HG02588 (cell line): Measurements from ENCODE around the gene PTPN18.
"Not testable (repeated sequence)": the region's sequence is repeated elsewhere in the genome, so short reads cannot be mapped to it uniquely, and the experiment has no call there.

ENCODE experiments used
- ATAC-seq: cut with Tn5 transposase; IDR thresholded peaks from one replicate; pipeline ENCODE4 v1.9.1; 2021; ENCODE audit warnings: mild to moderate bottlenecking, moderate library complexity; ENCODE audit not compliant: unreplicated experiment

The PTPN18 gene, protein sequence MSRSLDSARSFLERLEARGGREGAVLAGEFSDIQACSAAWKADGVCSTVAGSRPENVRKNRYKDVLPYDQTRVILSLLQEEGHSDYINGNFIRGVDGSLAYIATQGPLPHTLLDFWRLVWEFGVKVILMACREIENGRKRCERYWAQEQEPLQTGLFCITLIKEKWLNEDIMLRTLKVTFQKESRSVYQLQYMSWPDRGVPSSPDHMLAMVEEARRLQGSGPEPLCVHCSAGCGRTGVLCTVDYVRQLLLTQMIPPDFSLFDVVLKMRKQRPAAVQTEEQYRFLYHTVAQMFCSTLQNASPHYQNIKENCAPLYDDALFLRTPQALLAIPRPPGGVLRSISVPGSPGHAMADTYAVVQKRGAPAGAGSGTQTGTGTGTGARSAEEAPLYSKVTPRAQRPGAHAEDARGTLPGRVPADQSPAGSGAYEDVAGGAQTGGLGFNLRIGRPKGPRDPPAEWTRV

DNA sequence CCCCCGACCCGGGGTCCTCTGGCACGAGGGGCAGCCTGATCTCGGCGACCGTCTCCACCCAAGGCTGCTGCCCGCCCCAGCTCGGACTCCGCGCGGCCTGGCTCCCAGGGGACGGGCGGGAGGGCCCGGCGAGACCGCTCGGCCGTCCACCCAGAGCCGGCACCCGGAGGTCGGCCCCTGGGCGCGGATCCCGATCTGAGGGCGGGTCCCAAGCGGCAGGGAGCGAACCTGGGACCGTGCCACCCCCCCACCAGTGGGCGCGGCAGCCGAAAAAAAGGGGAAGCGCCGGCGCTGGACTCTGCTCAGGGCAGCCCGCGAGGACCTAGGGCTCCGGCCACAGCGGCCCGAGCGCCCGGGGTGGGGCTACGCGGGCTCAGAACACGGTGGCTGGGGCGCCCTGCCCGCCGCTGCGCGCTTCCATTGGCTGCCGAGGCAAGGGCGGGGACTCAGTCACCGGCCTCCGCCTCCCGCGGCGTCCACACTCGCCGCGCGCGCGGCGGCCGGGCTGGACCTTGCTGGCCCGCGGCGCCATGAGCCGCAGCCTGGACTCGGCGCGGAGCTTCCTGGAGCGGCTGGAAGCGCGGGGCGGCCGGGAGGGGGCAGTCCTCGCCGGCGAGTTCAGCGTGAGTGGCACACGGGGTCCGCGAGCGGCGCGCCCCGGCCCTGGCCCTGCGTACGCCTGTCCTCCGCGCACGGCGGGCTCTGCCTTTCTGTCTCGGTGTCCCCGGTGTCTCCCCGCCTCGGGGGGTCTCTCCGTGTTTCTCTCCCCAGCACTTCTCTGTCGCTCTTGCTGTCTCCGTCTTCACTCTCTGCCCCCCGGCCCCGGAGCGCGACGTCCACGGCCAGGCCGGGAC lies at the start of gene PTPN18:
PTPN18 (plus strand) TSS at position 479 of the 854 bp plus-strand sequence; CDS start at position 531, 52 bp downstream.
- peak; percentile 90 for ATAC-seq

- ATAC-seq: no peak
These were observed 48.0 kb upstream of the PTPN18 start for GRCh38 chr2:130307850-130308249.

GRCh38 chr2:130310881-130311280 lies 45.0 kb upstream of the PTPN18 start:
- peak; percentile 77 for ATAC-seq

DNA sequence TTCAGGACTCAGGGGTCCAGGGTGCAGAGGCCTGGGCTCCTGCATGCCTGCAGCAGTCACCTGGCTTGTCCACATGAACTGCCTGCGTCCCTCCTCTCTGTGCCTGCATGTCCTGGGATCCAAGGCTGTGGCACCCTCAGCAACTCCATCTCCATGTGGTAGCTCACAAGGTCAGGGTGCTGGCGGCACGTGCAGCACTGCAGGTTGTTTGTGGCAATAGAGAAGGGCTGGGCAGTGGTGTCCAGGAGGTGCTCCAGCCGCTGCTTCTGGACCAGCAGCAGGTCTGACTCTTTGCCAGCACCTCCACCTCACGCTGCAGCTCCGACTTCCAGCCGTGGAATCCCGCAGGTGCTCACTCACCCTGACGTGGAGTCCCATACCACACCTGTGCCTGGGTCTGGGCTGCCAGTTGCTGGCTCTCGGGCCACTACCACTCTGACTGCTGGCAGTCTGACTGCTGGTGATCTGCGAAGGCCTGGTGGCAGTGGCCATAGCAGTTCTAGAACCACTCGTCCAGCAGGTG lies 42.0 kb upstream of the PTPN18 start:
- no peak for ATAC-seq

DNA sequence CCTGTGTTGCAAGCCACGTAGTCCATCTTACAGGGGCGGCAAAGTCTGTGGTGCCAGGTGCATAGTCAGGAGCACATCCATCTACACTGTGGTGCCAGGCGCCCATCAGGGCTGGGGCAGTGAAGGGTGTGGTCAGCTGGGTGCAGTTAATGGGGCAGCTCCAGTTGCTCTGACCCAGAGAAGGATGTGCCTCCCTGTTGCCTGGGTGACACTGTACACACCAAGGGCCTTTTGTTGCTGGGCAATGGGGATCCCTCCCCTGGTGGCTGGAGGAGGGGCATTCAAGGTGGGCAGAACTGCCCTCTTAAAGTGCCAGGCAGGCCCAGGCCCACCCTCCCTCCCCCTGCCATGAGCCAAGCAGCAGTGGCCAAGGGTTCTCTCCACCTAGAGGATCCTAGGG lies 41.5 kb upstream of the PTPN18 start:
- ATAC-seq: no peak

GRCh38 chr2:130316596-130316995 lies 39.3 kb upstream of the PTPN18 start:
- no peak for ATAC-seq

DNA sequence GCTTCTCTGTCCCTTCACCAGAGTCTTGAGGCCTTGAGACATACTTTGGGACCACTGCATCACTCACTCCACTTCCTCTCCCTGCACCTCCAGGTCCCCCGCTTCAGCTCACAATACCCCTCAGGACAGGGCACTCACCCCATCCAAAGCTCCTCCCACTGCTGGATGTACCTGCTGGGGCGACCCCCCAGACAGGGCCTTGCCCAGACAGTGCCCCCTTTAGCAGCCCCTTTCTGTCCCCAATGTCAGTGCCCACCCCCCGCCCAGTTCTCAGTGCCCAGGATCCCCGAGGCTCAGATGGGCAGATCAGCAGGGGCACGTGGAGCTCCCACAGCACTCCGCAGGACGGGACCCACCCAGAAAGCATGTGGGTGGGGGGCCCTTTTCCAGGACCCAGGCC lies 37.0 kb upstream of the PTPN18 start:
- ATAC-seq: no peak

DNA sequence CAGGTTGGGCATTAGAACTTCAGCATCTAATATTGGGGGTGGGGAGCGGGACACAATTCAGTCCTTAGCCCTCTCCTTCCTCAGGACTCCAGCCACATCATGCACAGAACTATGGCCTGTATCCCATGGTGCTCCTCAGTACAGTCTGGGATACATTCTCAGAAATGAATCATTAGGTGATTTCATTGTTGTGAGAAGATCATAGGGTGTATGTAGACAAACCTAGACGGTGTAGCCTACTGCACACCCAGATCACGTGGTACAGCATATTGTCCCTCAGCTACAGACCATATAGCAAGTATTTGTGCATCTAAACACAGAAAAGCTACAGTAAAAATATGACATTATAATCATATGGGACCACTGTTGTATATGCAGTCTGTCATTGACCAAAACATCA lies 36.3 kb upstream of the PTPN18 start:
- no peak for ATAC-seq

DNA sequence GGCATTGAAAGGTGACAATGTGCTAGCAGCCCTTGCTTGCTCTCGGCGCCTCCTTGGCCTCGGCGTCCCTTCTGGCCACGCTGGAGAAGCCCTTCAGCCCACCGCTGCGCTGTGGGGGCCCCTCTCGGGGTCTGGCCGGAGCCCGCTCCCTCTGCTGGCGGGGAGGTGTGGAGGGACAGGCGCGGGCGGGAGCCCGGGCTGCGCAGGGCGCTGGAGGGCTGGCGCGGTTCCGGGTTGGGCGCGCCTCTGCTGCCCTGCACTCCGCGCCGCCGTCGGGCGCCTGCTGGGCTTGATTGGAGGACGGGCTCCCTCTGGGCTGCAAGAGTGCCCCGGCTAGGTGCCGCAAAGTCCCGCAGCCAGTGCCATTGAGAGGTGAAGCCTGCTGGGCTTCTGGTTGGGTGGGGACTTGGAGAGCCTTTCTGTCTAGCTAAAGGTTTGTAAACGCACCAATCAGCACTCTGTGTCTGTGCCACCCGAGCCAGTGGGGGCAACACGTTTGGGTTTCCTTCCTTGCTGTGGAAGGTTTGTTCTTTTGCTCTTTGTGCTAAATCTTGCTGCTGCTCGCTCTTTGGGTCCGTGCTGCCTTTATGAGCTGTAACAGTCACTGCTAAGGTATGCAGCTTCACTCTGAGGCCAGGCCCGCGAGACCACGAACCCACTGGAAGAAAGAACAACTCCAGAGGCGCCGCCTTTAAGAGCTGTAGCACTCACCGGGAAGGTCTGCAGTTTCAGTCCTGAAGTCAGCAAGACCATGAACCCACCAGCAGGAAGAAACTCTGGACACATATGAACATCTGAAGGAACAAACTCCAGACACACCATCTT lies 27.9 kb upstream of the PTPN18 start:
- no peak for ATAC-seq

DNA sequence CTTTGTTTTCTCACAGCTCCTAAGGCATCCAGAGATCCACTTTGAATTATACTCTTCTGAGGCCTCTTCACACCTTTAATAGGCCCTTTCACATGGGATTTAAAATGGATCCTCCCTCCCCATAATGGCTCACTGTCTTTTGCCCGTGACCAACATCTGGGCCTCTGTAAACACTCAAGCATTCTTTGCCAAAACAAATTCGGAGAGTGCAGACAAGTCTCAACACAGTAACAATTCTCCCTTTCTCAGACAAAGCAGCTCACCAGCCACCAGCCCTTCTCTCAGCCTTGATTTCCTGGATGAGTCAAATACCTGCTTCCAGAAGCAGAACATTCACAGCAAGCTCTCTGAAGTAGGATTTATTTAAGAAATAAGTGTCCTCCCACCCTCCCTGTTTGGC lies 27.1 kb upstream of the PTPN18 start:
- ATAC-seq: no peak

DNA sequence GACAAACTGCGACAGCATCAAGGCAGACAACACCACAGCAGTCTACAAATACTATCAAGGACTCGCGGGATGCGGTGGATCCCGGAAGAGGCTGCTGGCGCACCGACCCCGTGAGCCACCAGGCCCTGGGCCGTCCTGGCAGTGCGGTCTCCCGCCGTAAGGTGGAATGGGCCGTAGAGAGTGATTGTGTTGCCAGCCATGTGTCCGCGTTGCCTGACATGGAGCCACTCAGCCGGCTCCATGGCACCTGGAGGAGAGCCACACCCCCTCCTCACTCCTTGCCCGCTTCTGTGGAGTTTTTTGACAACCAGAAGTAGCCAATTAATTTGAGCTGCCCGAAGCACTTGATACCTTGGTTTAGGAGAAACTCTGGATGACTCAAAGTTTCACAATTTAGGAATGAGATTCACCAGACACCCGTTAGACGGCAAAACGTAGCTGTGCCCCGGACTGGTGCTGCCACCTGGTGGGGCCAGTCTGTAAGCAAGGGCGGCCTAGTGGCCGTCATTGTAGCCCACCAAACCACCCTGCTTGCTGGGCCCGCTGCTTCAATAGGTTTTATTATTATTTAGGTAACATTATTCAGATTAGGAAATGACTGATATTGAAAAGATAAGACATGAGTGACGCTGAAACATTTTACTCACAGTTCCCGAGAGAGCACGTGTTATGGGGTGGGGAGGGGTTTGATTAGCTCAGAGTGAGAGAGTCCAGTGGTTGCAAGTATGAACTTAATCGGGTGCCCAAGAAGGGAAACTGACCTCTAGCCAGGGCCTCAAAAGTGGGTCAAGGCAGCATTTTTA lies 23.4 kb upstream of the PTPN18 start:
- peak; percentile 70 for ATAC-seq

- not testable (repeated sequence) for ATAC-seq
These were observed 22.6 kb upstream of the PTPN18 start for GRCh38 chr2:130333253-130333652.

- ATAC-seq: no peak
These were observed 21.8 kb upstream of the PTPN18 start for GRCh38 chr2:130334026-130334425.

DNA sequence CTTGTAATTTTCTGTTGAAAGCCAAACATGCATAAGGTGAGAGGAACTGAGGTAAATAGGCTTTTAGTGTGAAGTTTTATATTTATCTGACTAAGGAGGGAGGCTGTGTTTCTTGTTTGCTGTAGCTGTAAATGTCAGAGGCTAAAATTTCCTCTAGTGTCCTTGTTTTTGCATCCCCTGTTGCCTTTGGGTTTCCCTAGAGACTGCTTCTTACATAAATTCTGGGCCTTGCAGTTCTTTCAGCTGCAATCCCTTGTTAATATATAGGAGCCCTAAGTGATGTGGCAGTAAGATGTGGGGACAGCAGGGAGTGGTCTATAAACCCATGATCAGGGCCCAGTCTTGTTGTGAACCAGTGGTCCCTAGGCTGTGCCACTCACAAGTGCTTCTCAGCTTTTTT lies 20.6 kb upstream of the PTPN18 start:
- ATAC-seq: no peak

- no peak for ATAC-seq
These were observed 19.5 kb upstream of the PTPN18 start for GRCh38 chr2:130336150-130336876.

GRCh38 chr2:130336877-130337734 lies 18.8 kb upstream of the PTPN18 start:
- no peak for ATAC-seq

DNA sequence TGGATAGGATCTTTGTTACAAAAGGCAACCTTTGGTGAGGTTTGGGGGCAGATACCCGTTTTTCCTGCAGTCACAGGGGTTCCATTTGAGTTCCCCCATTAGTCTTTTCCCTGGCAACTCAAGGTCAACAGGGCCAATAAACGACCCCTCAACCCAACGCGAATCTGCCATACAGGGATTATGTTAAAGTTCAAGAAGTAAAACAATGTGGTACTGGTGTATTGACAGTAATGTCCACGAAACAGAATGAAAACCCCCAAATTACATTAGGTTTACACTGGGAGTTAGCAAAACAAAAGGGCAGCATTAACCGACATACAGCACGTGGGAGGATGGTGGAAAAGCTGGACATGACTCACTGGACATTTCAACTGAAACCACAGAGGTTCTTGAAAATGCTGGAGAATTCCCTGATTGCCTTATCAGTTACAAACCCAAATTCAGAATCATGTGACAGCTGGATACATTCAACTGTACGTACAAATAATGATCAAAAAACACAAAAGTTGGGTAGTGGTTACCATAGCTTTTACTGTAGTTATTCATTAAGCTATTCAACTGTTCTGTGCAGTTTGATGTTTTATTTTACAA lies 18.0 kb upstream of the PTPN18 start:
- ATAC-seq: no peak

DNA sequence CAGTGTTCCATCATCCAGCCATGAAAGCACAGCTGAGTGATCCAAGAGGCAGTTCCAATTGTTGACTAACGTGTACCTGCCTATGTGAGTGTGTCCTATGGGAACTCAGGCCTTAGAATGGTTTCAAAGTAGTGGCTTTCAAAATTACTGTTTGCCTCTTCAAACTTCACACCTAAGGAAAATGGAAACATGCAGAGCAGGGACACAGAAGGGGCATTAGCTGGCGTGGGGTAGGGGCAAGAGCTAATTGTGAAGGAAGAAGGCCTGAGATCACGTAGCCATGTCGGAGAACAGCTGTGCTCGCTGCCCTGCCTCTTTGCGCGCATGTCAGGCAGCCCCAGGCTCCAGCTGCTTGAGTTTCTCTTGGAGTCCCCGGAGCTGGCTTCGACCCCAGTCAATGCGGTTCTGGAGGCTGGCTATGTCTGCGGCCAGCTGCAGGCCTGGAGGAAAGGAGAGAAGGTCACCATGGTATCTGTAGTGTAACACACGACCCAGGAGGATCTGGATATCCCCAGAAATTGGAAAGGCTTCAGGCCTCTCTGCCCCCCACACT lies 17.0 kb upstream of the PTPN18 start:
- no peak for ATAC-seq
